ENCODE data around the gene HTT.

GRCh38 chr4:3225936-3226335, 151.5 kb downstream of the HTT start:
- TF ChIP-seq TAF1 (IDR thresholded peaks at IDR 0.05; ENCODE audit: low read depth) (no peak), POLR2AphosphoS5 (IDR thresholded peaks at IDR 0.05) (no peak), RAD21 (conservative IDR thresholded peaks at IDR 0.05) (no peak), EP300 (conservative IDR thresholded peaks at IDR 0.05; ENCODE audit: poor library complexity, severe bottlenecking) (no peak), CTCF (IDR thresholded peaks at IDR 0.05; ENCODE audit: poor library complexity, severe bottlenecking) (no peak), EZH2 (IDR thresholded peaks at IDR 0.05; ENCODE audit: borderline replicate concordance, insufficient read depth, low read length, poor library complexity, severe bottlenecking) (no peak)
- TF ChIP-seq, protein P1, sequence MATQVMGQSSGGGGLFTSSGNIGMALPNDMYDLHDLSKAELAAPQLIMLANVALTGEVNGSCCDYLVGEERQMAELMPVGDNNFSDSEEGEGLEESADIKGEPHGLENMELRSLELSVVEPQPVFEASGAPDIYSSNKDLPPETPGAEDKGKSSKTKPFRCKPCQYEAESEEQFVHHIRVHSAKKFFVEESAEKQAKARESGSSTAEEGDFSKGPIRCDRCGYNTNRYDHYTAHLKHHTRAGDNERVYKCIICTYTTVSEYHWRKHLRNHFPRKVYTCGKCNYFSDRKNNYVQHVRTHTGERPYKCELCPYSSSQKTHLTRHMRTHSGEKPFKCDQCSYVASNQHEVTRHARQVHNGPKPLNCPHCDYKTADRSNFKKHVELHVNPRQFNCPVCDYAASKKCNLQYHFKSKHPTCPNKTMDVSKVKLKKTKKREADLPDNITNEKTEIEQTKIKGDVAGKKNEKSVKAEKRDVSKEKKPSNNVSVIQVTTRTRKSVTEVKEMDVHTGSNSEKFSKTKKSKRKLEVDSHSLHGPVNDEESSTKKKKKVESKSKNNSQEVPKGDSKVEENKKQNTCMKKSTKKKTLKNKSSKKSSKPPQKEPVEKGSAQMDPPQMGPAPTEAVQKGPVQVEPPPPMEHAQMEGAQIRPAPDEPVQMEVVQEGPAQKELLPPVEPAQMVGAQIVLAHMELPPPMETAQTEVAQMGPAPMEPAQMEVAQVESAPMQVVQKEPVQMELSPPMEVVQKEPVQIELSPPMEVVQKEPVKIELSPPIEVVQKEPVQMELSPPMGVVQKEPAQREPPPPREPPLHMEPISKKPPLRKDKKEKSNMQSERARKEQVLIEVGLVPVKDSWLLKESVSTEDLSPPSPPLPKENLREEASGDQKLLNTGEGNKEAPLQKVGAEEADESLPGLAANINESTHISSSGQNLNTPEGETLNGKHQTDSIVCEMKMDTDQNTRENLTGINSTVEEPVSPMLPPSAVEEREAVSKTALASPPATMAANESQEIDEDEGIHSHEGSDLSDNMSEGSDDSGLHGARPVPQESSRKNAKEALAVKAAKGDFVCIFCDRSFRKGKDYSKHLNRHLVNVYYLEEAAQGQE (IDR thresholded peaks at IDR 0.05; ENCODE audit: borderline replicate concordance) = no peak
